H9 (cell line): ENCODE data around the gene LRRFIP1. TPM values are rescaled to one million over a fixed set of nuclear protein-coding genes. Genes with fewer than 3 reads are reported as not detected.

Experiments
- DNase-seq: peaks from one replicate; pipeline ENCODE4 v3.0.0-alpha.2; 2017
- H2AFZ ChIP-seq: one replicate; pipeline ENCODE4 v1.6.1; 2013; ENCODE audit warnings: mild to moderate bottlenecking, low read length, control low read depth, moderate library complexity
- H2AK5ac ChIP-seq: 2 replicates; pipeline ENCODE4 v1.6.1; 2013; ENCODE audit warnings: low read length, control low read depth, mixed read lengths; ENCODE audit not compliant: insufficient read length
- H2BK120ac ChIP-seq: one replicate; pipeline ENCODE4 v1.6.1; 2013; ENCODE audit warnings: low read depth, mild to moderate bottlenecking, low read length, control low read depth, inconsistent platforms; ENCODE audit not compliant: poor library complexity, severe bottlenecking
- H2BK12ac ChIP-seq: 2 replicates; pipeline ENCODE4 v1.6.1; 2013; ENCODE audit warnings: low read length, control low read depth, mixed read lengths, low read depth; ENCODE audit not compliant: insufficient read length
- H2BK15ac ChIP-seq: 2 replicates; pipeline ENCODE4 v1.6.1; 2013; ENCODE audit warnings: low read depth, low read length, control low read depth
- H2BK20ac ChIP-seq: one replicate; pipeline ENCODE4 v1.6.1; 2013; ENCODE audit warnings: low read depth, mild to moderate bottlenecking, low read length, control low read depth, inconsistent platforms; ENCODE audit not compliant: poor library complexity, severe bottlenecking
- H2BK5ac ChIP-seq: 2 replicates; pipeline ENCODE4 v1.6.1; 2013; ENCODE audit warnings: low read length, control low read depth, mixed read lengths; ENCODE audit not compliant: insufficient read length
- H3K14ac ChIP-seq: 2 replicates; pipeline ENCODE4 v1.6.1; 2013; ENCODE audit warnings: low read length, control low read depth; ENCODE audit not compliant: insufficient read depth
- H3K18ac ChIP-seq: 2 replicates; pipeline ENCODE4 v1.6.1; 2013; ENCODE audit warnings: low read depth, mild to moderate bottlenecking, mixed read lengths, low read length, control low read depth; ENCODE audit not compliant: insufficient read length
- H3K23ac ChIP-seq: 2 replicates; pipeline ENCODE4 v1.6.1; 2013; ENCODE audit warnings: low read length, control low read depth, mixed read lengths, low read depth; ENCODE audit not compliant: insufficient read length
- H3K23me2 ChIP-seq: 2 replicates; pipeline ENCODE4 v1.6.1; 2013; ENCODE audit warnings: low read depth, mild to moderate bottlenecking, mixed read lengths, low read length, control low read depth; ENCODE audit not compliant: insufficient read length, poor library complexity, severe bottlenecking
- H3K27ac ChIP-seq: 2 replicates; pipeline ENCODE4 v1.5.1; 2013; ENCODE audit warnings: low read length, control low read depth, mixed read lengths, low read depth; ENCODE audit not compliant: insufficient read length
- H3K27me3 ChIP-seq: 2 replicates; pipeline ENCODE4 v1.6.1; 2013; ENCODE audit warnings: low read length, control low read depth, inconsistent platforms; ENCODE audit not compliant: insufficient read depth
- H3K4ac ChIP-seq: 2 replicates; pipeline ENCODE4 v1.6.1; 2013; ENCODE audit warnings: low read depth, mild to moderate bottlenecking, control low read depth, inconsistent platforms, low read length, moderate library complexity
- H3K4me1 ChIP-seq: 2 replicates; pipeline ENCODE4 v1.6.1; 2013; ENCODE audit warnings: low read length, control low read depth, inconsistent platforms; ENCODE audit not compliant: insufficient read depth
- H3K4me2 ChIP-seq: 2 replicates; pipeline ENCODE4 v1.6.1; 2013; ENCODE audit warnings: low read length, control low read depth, mixed read lengths; ENCODE audit not compliant: insufficient read length, insufficient read depth
- H3K56ac ChIP-seq: 2 replicates; pipeline ENCODE4 v1.6.1; 2013; ENCODE audit warnings: low read depth, mild to moderate bottlenecking, mixed read lengths, low read length, control low read depth; ENCODE audit not compliant: insufficient read length
- H3K79me1 ChIP-seq: 2 replicates; pipeline ENCODE4 v1.6.1; 2013; ENCODE audit warnings: low read depth, mild to moderate bottlenecking, moderate library complexity, low read length, control low read depth, inconsistent platforms; ENCODE audit not compliant: insufficient read depth, poor library complexity, severe bottlenecking
- H3K79me2 ChIP-seq: 2 replicates; pipeline ENCODE4 v1.6.1; 2013; ENCODE audit warnings: low read length, control low read depth, inconsistent platforms; ENCODE audit not compliant: insufficient read depth
- H3K9ac ChIP-seq: 2 replicates; pipeline ENCODE4 v1.6.1; 2013; ENCODE audit warnings: low read length, control low read depth, mixed read lengths; ENCODE audit not compliant: insufficient read length; ENCODE audit errors: extremely low read depth
- H3K9me3 ChIP-seq: one replicate; pipeline ENCODE4 v1.6.1; 2013; ENCODE audit warnings: low read depth, low read length, inconsistent platforms; ENCODE audit not compliant: control insufficient read depth
- H3T11ph ChIP-seq: one replicate; pipeline ENCODE4 v1.6.1; 2013; ENCODE audit warnings: mild to moderate bottlenecking, low read length, control low read depth, inconsistent platforms
- H4K20me1 ChIP-seq: one replicate; pipeline ENCODE4 v1.6.1; 2013; ENCODE audit not compliant: control insufficient read depth, insufficient read length, insufficient read depth
- H4K5ac ChIP-seq: 2 replicates; pipeline ENCODE4 v1.6.1; 2013; ENCODE audit warnings: low read depth, mild to moderate bottlenecking, mixed read lengths, low read length, control low read depth; ENCODE audit not compliant: insufficient read length
- H4K8ac ChIP-seq: replicated peaks from 2 replicates; pipeline ENCODE4 v1.6.1; 2013; ENCODE audit warnings: low read length, control low read depth, mixed read lengths, low read depth; ENCODE audit not compliant: insufficient read length
- H4K91ac ChIP-seq: 2 replicates; pipeline ENCODE4 v1.6.1; 2013; ENCODE audit warnings: low read depth, mild to moderate bottlenecking, moderate library complexity, mixed read lengths, low read length, control low read depth; ENCODE audit not compliant: insufficient read length
- H3K27ac Mint-ChIP-seq, 3 experiments: 2 replicates in 2 of 3; 3 replicates in 1 of 3; pipeline ENCODE4 v1.8.0; 2020 to 2021; ENCODE audit warnings: mixed read lengths in 3 of 3, mild to moderate bottlenecking in 1 of 3, moderate library complexity in 1 of 3
- H3K27me3 Mint-ChIP-seq: 2 replicates; pipeline ENCODE4 v1.8.0; 2021; ENCODE audit warnings: low read depth, mild to moderate bottlenecking, moderate library complexity, mixed read lengths
- H3K36me3 Mint-ChIP-seq, 3 experiments: 2 replicates in 2 of 3; 3 replicates in 1 of 3; pipeline ENCODE4 v1.8.0; 2020 to 2021; ENCODE audit warnings: low read depth in 3 of 3, mixed read lengths in 3 of 3; ENCODE audit not compliant: insufficient read depth in 1 of 3
- H3K4me1 Mint-ChIP-seq, 2 experiments: 2 replicates each; pipeline ENCODE4 v1.8.0; 2020; ENCODE audit warnings: mixed read lengths in 2 of 2
- H3K4me3 Mint-ChIP-seq, 2 experiments: 2 replicates in 1 of 2; 3 replicates in 1 of 2; pipeline ENCODE4 v1.8.0; 2020 to 2021; ENCODE audit warnings: mild to moderate bottlenecking in 2 of 2, mixed read lengths in 2 of 2, moderate library complexity in 1 of 2
- H3K9me3 Mint-ChIP-seq, 2 experiments: 2 replicates in 1 of 2; 3 replicates in 1 of 2; pipeline ENCODE4 v1.8.0; 2020; ENCODE audit warnings: mild to moderate bottlenecking in 2 of 2, mixed read lengths in 2 of 2, moderate library complexity in 1 of 2
- CTCF ChIP-seq: fragments of 200-600 bp; sonication (generic); conservative IDR thresholded peaks from 3 replicates; pipeline ENCODE4 v1.8.0; 2021; ENCODE audit warnings: antibody characterized with exemption, mild to moderate bottlenecking
- WGBS: extraction: QIAGEN DNeasy Blood & Tissue Kit; methylation state at CpG from one replicate; pipeline ENCODE4 v1.1.7; 2013; ENCODE audit warnings: missing lambda C conversion rate, low lambda C conversion rate, mixed read lengths; ENCODE audit not compliant: insufficient read length; ENCODE audit errors: extremely low coverage; 5-methylcytosine and 5-hydroxymethylcytosine counted together
- total RNA-seq: library from RNA; stranded (reverse); gene quantifications from 2 replicates; pipeline ENCODE4 v1.2.1, GENCODE V29; 2021

LRRFIP1 gene
- total RNA-seq, 1 experiment from 2014 or later, result 38.5 TPM

GRCh38 chr2:237647176-237648015, 20.0 kb downstream of the LRRFIP1 start:
- H2BK12ac ChIP-seq, result no peak overlapping the region
- H3K9ac ChIP-seq, result no peak overlapping the region
- H2AFZ ChIP-seq, result no peak overlapping the region
- peak; percentile 22 for DNase-seq
- H4K8ac ChIP-seq, result no peak overlapping the region
- no peak overlapping the region for H3K4me3 Mint-ChIP-seq
- H3K9me3 Mint-ChIP-seq, result peaks cover 0 to 8% of the 10 kb centered on the region in 2 experiments; a peak in 4 of 5 replicates
- no peak overlapping the region for H2BK5ac ChIP-seq
- no peaks in the 10 kb centered on the region for H3K4me1 ChIP-seq
- no peaks in the 10 kb centered on the region for H3K9me3 ChIP-seq
- H2AK5ac ChIP-seq, result no peak overlapping the region
- no CpG with 5 or more reads among the region's 20 CpGs for WGBS
- no peak overlapping the region for H3K27ac ChIP-seq
- H3K79me1 ChIP-seq, result peaks cover 4% of the 10 kb centered on the region
- H3K27me3 ChIP-seq, result no peaks in the 10 kb centered on the region
- no peak overlapping the region for H4K5ac ChIP-seq
- no peaks in the 10 kb centered on the region for H3K23me2 ChIP-seq
- 0 out of 4 replicates have a peak, but pooled peaks cover 0 to 2% of the 10 kb centered on the region in 2 experiments for H3K4me1 Mint-ChIP-seq
- H2BK20ac ChIP-seq, result no peak overlapping the region
- H3K4me2 ChIP-seq, result no peak overlapping the region
- H3K27me3 Mint-ChIP-seq, result no peaks in the 10 kb centered on the region; the same call in 1 of the 2 replicates
- no peak overlapping the region for H3K14ac ChIP-seq
- peaks cover 11 to 15% (median 14%) of the 10 kb centered on the region in 3 experiments for H3K36me3 Mint-ChIP-seq
- no peak overlapping the region for H2BK120ac ChIP-seq
- H3K23ac ChIP-seq, result no peak overlapping the region
- H3K27ac Mint-ChIP-seq, result peak overlapping the region in 1 of 3 experiments; percentile 44; a peak in 1 of 7 replicates
- no peaks in the 10 kb centered on the region for H4K20me1 ChIP-seq
- peaks cover 1% of the 10 kb centered on the region; the same call in 1 of the 2 replicates for H3K79me2 ChIP-seq
- no peak overlapping the region for H3K18ac ChIP-seq
- no peak overlapping the region for H2BK15ac ChIP-seq
- H3T11ph ChIP-seq, result no peak overlapping the region
- no peak overlapping the region; the same call in 1 of the 2 replicates for H3K4ac ChIP-seq
- no peak overlapping the region for H3K56ac ChIP-seq
- H4K91ac ChIP-seq, result no peak overlapping the region
- TF ChIP-seq CTCF, result no peak
